Measurements from ENCODE around the gene DNM1L.

Gene DNM1L

DNA sequence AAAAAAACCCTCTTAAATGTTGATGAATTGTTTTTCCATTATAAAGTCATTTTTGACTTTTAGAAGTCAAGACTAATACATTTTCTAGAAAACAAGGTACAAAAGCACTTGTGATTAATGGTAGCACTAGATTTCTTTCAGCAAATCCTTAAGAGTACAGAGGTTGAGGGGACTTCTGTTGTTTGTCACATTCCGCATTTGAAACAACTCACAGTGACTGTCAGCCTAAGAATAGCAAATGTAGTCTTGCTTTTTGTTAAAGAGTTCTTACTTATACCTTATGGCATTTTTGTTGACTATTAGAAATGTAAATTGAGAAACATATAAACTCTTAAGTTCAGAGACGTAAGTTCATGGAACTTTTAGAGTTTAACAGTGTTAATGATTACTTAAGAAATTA is 60.2 kb downstream of the DNM1L start:
- Histone ChIP-seq H3K4me2 (ENCODE audit: low read depth, low read length, poor library complexity, severe bottlenecking) (no peak overlapping the region), H3F3A (ENCODE audit: low read depth) (no peaks in the 10 kb centered on the region), H2AFZ (ENCODE audit: low read length) (no peak overlapping the region), H3K79me2 (ENCODE audit: insufficient read depth, low read length) (no peaks in the 10 kb centered on the region), H3K9ac (ENCODE audit: low read depth, low read length, poor library complexity, severe bottlenecking) (no peak overlapping the region), H3K36me3 (ENCODE audit: insufficient read depth, low read length) (peaks cover 78% of the 10 kb centered on the region), H4K20me1 (ENCODE audit: insufficient read depth, low read length, poor library complexity, severe bottlenecking) (peaks cover 4% of the 10 kb centered on the region), H3K9me2 (replicated peaks; ENCODE audit: low read depth, low read length) (no peaks in the 10 kb centered on the region), H3K9me3 (ENCODE audit: insufficient read depth, low read depth, low read length) (no peaks in the 10 kb centered on the region), H3K27me3 (ENCODE audit: insufficient read depth, low read length, poor library complexity, severe bottlenecking) (no peaks in the 10 kb centered on the region), H3K4me1 (ENCODE audit: insufficient read depth, low read length, poor library complexity, severe bottlenecking) (peaks cover 12% of the 10 kb centered on the region), H3K4me3 (ENCODE audit: low read length, poor library complexity, severe bottlenecking) (no peak overlapping the region)
- TF ChIP-seq, protein P1, sequence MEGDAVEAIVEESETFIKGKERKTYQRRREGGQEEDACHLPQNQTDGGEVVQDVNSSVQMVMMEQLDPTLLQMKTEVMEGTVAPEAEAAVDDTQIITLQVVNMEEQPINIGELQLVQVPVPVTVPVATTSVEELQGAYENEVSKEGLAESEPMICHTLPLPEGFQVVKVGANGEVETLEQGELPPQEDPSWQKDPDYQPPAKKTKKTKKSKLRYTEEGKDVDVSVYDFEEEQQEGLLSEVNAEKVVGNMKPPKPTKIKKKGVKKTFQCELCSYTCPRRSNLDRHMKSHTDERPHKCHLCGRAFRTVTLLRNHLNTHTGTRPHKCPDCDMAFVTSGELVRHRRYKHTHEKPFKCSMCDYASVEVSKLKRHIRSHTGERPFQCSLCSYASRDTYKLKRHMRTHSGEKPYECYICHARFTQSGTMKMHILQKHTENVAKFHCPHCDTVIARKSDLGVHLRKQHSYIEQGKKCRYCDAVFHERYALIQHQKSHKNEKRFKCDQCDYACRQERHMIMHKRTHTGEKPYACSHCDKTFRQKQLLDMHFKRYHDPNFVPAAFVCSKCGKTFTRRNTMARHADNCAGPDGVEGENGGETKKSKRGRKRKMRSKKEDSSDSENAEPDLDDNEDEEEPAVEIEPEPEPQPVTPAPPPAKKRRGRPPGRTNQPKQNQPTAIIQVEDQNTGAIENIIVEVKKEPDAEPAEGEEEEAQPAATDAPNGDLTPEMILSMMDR (conservative IDR thresholded peaks at IDR 0.05; ENCODE audit: low read length): no peak
- TF ChIP-seq EZH2phosphoT487 (IDR thresholded peaks at IDR 0.05; ENCODE audit: borderline replicate concordance): no peak

DNA sequence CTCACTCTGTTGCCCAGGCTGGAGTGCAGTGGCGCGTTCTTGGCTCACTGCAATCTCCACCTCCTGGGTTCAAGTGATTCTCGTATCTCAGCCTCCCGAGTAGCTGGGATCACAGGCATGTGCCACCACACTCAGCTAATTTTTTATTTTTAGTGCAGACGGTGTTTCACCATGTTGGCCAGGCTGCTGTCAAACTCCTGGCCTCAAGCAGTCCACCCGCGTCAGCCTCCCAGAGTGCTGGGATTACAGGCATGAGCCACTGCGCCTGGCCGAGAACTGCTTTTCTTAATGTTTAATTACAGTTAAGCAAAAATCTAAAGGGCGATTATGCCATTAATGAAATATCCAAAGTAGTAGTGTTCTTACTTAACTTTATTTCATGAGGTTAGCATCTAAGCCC is 63.0 kb downstream of the DNM1L start:
- Histone ChIP-seq H3K36me3 (ENCODE audit: insufficient read depth, low read length) (peaks cover 92% of the 10 kb centered on the region), H3K4me1 (ENCODE audit: insufficient read depth, low read length, poor library complexity, severe bottlenecking) (peaks cover 1% of the 10 kb centered on the region), H3K79me2 (ENCODE audit: insufficient read depth, low read length) (no peaks in the 10 kb centered on the region), H3K9me3 (ENCODE audit: insufficient read depth, low read depth, low read length) (no peaks in the 10 kb centered on the region), H3K4me3 (ENCODE audit: low read length, poor library complexity, severe bottlenecking) (no peak overlapping the region), H3K4me2 (ENCODE audit: low read depth, low read length, poor library complexity, severe bottlenecking) (no peak overlapping the region), H2AFZ (ENCODE audit: low read length) (no peak overlapping the region), H4K20me1 (ENCODE audit: insufficient read depth, low read length, poor library complexity, severe bottlenecking) (peaks cover 7% of the 10 kb centered on the region), H3K27me3 (ENCODE audit: insufficient read depth, low read length, poor library complexity, severe bottlenecking) (no peaks in the 10 kb centered on the region), H3F3A (ENCODE audit: low read depth) (no peaks in the 10 kb centered on the region), H3K9ac (ENCODE audit: low read depth, low read length, poor library complexity, severe bottlenecking) (no peak overlapping the region), H3K9me2 (replicated peaks; ENCODE audit: low read depth, low read length) (no peaks in the 10 kb centered on the region)
- TF ChIP-seq, protein P1 (conservative IDR thresholded peaks at IDR 0.05; ENCODE audit: low read length): no peak
- TF ChIP-seq EZH2phosphoT487 (IDR thresholded peaks at IDR 0.05; ENCODE audit: borderline replicate concordance): no peak

GRCh38 chr12:32743264-32743663 is 64.2 kb downstream of the DNM1L start:
- TF ChIP-seq, protein P1 (conservative IDR thresholded peaks at IDR 0.05; ENCODE audit: low read length): no peak
- no peak for TF ChIP-seq EZH2phosphoT487 (IDR thresholded peaks at IDR 0.05; ENCODE audit: borderline replicate concordance)
- Histone ChIP-seq H3F3A (ENCODE audit: low read depth) (no peaks in the 10 kb centered on the region), H3K9ac (ENCODE audit: low read depth, low read length, poor library complexity, severe bottlenecking) (no peak overlapping the region), H4K20me1 (ENCODE audit: insufficient read depth, low read length, poor library complexity, severe bottlenecking) (peaks cover 7% of the 10 kb centered on the region), H2AFZ (ENCODE audit: low read length) (no peak overlapping the region), H3K79me2 (ENCODE audit: insufficient read depth, low read length) (no peaks in the 10 kb centered on the region), H3K9me3 (ENCODE audit: insufficient read depth, low read depth, low read length) (no peaks in the 10 kb centered on the region), H3K4me2 (ENCODE audit: low read depth, low read length, poor library complexity, severe bottlenecking) (no peak overlapping the region), H3K4me1 (ENCODE audit: insufficient read depth, low read length, poor library complexity, severe bottlenecking) (no peaks in the 10 kb centered on the region), H3K36me3 (ENCODE audit: insufficient read depth, low read length) (peaks cover 91% of the 10 kb centered on the region), H3K9me2 (replicated peaks; ENCODE audit: low read depth, low read length) (no peaks in the 10 kb centered on the region), H3K27me3 (ENCODE audit: insufficient read depth, low read length, poor library complexity, severe bottlenecking) (no peaks in the 10 kb centered on the region), H3K4me3 (ENCODE audit: low read length, poor library complexity, severe bottlenecking) (no peak overlapping the region)
